Hindlimb muscle (tissue), 1 donor: Measurements from ENCODE around the gene STH. TPM values are rescaled to one million over a fixed set of nuclear protein-coding genes. Genes with fewer than 3 reads are reported as not detected.
"Not testable (repeated sequence)": the region's sequence is repeated elsewhere in the genome, so short reads cannot be mapped to it uniquely, and the experiment has no call there.

Source experiments
- DNase-seq: peaks from one replicate; pipeline ENCODE4 v3.0.0-alpha.2; 2013
- polyA plus RNA-seq: library from polyadenylated mRNA; unstranded; fragments of 120-200 nt; gene quantifications from one replicate; pipeline ENCODE4 v1.2.1, GENCODE V29; 2013; ENCODE audit not compliant: insufficient read length

STH gene
- polyA plus RNA-seq, 1 donor: not detected

DNA sequence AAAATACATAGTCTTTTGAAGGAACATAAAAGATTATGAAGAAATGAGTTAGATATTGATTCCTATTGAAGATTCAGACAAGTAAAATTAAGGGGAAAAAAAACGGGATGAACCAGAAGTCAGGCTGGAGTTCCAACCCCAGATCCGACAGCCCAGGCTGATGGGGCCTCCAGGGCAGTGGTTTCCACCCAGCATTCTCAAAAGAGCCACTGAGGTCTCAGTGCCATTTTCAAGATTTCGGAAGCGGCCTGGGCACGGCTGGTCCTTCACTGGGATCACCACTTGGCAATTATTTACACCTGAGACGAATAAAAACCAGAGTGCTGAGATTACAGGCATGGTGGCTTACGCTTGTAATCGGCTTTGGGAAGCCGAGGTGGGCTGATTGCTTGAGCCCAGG, 9.5 kb downstream of the STH start:
- no peak for DNase-seq

DNA sequence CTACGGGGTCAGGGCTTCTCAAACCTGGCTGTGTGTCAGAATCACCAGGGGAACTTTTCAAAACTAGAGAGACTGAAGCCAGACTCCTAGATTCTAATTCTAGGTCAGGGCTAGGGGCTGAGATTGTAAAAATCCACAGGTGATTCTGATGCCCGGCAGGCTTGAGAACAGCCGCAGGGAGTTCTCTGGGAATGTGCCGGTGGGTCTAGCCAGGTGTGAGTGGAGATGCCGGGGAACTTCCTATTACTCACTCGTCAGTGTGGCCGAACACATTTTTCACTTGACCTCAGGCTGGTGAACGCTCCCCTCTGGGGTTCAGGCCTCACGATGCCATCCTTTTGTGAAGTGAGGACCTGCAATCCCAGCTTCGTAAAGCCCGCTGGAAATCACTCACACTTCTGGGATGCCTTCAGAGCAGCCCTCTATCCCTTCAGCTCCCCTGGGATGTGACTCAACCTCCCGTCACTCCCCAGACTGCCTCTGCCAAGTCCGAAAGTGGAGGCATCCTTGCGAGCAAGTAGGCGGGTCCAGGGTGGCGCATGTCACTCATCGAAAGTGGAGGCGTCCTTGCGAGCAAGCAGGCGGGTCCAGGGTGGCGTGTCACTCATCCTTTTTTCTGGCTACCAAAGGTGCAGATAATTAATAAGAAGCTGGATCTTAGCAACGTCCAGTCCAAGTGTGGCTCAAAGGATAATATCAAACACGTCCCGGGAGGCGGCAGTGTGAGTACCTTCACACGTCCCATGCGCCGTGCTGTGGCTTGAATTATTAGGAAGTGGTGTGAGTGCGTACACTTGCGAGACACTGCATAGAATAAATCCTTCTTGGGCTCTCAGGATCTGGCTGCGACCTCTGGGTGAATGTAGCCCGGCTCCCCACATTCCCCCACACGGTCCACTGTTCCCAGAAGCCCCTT, 10.9 kb downstream of the STH start:
- DNase-seq: no peak

DNA sequence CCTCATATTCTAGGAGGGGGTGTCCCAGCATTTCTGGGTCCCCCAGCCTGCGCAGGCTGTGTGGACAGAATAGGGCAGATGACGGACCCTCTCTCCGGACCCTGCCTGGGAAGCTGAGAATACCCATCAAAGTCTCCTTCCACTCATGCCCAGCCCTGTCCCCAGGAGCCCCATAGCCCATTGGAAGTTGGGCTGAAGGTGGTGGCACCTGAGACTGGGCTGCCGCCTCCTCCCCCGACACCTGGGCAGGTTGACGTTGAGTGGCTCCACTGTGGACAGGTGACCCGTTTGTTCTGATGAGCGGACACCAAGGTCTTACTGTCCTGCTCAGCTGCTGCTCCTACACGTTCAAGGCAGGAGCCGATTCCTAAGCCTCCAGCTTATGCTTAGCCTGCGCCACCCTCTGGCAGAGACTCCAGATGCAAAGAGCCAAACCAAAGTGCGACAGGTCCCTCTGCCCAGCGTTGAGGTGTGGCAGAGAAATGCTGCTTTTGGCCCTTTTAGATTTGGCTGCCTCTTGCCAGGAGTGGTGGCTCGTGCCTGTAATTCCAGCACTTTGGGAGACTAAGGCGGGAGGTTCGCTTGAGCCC, 11.6 kb downstream of the STH start:
- no peak for DNase-seq

DNA sequence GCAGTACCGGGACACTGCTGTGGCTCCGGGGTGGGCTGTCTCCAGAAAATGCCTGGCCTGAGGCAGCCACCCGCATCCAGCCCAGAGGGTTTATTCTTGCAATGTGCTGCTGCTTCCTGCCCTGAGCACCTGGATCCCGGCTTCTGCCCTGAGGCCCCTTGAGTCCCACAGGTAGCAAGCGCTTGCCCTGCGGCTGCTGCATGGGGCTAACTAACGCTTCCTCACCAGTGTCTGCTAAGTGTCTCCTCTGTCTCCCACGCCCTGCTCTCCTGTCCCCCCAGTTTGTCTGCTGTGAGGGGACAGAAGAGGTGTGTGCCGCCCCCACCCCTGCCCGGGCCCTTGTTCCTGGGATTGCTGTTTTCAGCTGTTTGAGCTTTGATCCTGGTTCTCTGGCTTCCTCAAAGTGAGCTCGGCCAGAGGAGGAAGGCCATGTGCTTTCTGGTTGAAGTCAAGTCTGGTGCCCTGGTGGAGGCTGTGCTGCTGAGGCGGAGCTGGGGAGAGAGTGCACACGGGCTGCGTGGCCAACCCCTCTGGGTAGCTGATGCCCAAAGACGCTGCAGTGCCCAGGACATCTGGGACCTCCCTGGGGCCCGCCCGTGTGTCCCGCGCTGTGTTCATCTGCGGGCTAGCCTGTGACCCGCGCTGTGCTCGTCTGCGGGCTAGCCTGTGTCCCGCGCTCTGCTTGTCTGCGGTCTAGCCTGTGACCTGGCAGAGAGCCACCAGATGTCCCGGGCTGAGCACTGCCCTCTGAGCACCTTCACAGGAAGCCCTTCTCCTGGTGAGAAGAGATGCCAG, 12.9 kb downstream of the STH start:
- no peak for DNase-seq

DNA sequence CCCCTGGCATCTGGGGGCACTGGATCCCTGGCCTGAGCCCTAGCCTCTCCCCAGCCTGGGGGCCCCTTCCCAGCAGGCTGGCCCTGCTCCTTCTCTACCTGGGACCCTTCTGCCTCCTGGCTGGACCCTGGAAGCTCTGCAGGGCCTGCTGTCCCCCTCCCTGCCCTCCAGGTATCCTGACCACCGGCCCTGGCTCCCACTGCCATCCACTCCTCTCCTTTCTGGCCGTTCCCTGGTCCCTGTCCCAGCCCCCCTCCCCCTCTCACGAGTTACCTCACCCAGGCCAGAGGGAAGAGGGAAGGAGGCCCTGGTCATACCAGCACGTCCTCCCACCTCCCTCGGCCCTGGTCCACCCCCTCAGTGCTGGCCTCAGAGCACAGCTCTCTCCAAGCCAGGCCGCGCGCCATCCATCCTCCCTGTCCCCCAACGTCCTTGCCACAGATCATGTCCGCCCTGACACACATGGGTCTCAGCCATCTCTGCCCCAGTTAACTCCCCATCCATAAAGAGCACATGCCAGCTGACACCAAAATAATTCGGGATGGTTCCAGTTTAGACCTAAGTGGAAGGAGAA, 13.5 kb downstream of the STH start:
- no peak for DNase-seq

DNA sequence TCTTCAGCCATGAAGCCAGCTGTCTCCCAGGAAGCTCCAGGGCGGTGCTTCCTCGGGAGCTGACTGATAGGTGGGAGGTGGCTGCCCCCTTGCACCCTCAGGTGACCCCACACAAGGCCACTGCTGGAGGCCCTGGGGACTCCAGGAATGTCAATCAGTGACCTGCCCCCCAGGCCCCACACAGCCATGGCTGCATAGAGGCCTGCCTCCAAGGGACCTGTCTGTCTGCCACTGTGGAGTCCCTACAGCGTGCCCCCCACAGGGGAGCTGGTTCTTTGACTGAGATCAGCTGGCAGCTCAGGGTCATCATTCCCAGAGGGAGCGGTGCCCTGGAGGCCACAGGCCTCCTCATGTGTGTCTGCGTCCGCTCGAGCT, 14.1 kb downstream of the STH start:
- DNase-seq: no peak

DNA sequence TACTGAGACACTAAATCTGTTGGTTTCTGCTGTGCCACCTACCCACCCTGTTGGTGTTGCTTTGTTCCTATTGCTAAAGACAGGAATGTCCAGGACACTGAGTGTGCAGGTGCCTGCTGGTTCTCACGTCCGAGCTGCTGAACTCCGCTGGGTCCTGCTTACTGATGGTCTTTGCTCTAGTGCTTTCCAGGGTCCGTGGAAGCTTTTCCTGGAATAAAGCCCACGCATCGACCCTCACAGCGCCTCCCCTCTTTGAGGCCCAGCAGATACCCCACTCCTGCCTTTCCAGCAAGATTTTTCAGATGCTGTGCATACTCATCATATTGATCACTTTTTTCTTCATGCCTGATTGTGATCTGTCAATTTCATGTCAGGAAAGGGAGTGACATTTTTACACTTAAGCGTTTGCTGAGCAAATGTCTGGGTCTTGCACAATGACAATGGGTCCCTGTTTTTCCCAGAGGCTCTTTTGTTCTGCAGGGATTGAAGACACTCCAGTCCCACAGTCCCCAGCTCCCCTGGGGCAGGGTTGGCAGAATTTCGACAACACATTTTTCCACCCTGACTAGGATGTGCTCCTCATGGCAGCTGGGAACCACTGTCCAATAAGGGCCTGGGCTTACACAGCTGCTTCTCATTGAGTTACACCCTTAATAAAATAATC, 14.6 kb downstream of the STH start:
- DNase-seq: peak; percentile 39

DNA sequence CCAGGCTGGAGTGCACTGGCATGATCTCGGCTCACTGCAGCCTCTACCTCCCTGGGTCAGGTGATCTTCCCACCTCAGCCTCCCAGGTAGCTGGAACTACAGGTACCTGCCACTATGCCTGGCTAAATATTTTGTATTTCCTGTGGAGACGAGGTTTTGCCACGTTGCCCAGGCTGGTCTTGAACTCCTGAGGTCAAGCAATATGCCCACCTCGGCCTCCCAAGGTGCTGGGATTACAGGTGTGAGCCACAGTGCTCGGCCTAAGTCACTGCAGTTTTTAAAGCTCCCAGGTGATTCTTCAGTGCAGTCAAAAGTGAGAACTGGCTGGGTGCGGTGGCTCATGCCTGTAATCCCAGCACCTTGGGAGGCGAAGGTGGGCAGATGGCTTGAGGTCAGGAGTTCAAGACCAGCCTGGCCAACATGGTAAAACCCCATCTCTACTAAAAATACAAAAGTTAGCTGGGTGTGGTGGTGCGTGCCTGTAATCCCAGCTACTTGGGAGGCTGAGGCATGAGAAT, 20.4 kb downstream of the STH start:
- not testable (repeated sequence) for DNase-seq

DNA sequence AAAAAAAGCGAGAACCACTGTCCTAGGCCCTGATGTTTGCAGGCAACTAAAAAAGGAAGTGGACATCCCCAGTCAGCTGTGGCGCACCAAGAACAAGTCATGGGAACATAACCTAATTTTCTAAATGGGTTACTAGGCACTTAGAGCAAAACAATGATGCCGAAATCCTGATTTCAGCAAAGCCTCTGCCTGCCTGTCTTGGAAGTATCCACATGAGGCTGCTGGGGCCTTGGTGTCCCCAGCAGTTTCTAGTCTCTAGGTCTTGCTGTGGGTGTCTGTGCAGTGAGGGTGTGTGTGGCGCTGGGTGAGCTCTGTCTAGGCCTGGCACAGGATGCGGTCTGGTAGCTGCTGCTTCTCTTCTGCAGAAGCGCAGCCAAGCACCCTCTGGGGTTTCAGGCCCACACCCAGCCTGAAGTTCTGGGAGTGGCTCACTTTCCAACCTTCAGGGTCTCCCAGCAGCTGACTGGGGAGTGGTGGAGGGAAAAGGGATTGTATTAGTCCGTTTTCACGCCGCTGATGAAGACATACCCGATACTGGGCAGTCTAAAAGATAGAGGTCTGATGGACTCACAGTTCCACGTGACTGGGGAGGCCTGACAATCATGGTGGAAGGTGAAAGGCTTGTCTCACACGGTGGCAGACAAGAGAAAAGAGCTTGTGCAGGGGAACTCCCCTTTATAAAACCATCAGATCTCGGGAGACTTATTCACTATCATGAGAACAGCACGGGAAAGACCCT, 21.1 kb downstream of the STH start:
- no peak for DNase-seq

DNA sequence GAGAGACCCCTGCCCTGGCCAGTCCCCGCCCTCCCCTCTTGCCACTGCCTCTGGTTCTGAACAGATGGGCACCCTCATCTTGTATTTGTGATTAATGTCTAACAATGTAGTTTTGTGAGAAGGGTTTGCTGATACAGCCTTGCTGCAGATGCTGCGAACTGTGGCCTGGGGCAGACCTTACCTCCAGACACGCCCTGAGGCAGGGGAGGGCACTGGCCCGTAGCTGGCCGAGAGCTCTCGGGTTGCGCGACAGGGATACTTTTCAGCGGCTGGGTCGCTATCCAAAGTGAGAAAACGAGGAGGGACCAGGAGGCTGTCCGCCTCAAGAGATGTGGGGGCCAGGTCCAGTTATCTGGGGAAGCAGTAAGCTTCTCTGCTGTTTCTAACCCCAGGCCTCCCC, 21.9 kb downstream of the STH start:
- DNase-seq: no peak

DNA sequence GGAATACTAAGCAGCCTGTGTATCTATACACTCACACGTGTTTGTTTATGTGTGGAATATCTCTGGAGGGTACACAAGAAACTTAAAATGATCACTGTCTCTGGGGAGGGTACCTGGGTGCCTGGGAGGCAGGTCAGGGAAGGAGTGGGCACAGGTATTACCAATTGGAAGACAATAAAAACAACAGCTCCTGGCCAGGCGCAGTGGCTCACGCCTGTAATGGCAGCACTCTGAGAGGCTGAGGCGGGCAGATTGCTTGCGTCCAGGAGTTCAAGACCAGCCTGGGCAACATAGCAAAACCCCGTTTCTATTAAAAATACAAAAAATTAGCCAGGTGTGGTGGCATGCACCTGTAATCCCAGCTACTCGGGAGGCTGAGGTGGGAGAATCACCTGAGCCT, 24.3 kb downstream of the STH start:
- not testable (repeated sequence) for DNase-seq

DNA sequence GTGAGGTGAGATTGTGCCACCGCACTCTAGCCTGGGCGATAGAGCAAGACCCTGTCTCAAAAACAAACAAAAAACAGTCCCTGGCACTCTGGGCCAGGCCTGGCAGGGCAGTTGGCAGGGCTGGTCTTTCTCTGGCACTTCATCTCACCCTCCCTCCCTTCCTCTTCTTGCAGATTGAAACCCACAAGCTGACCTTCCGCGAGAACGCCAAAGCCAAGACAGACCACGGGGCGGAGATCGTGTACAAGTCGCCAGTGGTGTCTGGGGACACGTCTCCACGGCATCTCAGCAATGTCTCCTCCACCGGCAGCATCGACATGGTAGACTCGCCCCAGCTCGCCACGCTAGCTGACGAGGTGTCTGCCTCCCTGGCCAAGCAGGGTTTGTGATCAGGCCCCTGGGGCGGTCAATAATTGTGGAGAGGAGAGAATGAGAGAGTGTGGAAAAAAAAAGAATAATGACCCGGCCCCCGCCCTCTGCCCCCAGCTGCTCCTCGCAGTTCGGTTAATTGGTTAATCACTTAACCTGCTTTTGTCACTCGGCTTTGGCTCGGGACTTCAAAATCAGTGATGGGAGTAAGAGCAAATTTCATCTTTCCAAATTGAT, 24.8 kb downstream of the STH start:
- no peak for DNase-seq

DNA sequence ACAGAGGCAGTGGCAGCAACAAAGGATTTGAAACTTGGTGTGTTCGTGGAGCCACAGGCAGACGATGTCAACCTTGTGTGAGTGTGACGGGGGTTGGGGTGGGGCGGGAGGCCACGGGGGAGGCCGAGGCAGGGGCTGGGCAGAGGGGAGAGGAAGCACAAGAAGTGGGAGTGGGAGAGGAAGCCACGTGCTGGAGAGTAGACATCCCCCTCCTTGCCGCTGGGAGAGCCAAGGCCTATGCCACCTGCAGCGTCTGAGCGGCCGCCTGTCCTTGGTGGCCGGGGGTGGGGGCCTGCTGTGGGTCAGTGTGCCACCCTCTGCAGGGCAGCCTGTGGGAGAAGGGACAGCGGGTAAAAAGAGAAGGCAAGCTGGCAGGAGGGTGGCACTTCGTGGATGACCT, 25.5 kb downstream of the STH start:
- no peak for DNase-seq

DNA sequence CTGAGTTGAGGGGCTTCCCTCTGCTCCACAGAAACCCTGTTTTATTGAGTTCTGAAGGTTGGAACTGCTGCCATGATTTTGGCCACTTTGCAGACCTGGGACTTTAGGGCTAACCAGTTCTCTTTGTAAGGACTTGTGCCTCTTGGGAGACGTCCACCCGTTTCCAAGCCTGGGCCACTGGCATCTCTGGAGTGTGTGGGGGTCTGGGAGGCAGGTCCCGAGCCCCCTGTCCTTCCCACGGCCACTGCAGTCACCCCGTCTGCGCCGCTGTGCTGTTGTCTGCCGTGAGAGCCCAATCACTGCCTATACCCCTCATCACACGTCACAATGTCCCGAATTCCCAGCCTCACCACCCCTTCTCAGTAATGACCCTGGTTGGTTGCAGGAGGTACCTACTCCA, 26.0 kb downstream of the STH start:
- no peak for DNase-seq

DNA sequence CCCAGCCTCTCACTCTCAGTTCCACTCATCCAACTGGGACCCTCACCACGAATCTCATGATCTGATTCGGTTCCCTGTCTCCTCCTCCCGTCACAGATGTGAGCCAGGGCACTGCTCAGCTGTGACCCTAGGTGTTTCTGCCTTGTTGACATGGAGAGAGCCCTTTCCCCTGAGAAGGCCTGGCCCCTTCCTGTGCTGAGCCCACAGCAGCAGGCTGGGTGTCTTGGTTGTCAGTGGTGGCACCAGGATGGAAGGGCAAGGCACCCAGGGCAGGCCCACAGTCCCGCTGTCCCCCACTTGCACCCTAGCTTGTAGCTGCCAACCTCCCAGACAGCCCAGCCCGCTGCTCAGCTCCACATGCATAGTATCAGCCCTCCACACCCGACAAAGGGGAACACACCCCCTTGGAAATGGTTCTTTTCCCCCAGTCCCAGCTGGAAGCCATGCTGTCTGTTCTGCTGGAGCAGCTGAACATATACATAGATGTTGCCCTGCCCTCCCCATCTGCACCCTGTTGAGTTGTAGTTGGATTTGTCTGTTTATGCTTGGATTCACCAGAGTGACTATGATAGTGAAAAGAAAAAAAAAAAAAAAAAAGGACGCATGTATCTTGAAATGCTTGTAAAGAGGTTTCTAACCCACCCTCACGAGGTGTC, 26.6 kb downstream of the STH start:
- DNase-seq: no peak

DNA sequence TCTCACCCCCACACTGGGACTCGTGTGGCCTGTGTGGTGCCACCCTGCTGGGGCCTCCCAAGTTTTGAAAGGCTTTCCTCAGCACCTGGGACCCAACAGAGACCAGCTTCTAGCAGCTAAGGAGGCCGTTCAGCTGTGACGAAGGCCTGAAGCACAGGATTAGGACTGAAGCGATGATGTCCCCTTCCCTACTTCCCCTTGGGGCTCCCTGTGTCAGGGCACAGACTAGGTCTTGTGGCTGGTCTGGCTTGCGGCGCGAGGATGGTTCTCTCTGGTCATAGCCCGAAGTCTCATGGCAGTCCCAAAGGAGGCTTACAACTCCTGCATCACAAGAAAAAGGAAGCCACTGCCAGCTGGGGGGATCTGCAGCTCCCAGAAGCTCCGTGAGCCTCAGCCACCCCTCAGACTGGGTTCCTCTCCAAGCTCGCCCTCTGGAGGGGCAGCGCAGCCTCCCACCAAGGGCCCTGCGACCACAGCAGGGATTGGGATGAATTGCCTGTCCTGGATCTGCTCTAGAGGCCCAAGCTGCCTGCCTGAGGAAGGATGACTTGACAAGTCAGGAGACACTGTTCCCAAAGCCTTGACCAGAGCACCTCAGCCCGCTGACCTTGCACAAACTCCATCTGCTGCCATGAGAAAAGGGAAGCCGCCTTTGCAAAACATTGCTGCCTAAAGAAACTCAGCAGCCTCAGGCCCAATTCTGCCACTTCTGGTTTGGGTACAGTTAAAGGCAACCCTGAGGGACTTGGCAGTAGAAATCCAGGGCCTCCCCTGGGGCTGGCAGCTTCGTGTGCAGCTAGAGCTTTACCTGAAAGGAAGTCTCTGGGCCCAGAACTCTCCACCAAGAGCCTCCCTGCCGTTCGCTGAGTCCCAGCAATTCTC, 27.4 kb downstream of the STH start:
- no peak for DNase-seq

DNA sequence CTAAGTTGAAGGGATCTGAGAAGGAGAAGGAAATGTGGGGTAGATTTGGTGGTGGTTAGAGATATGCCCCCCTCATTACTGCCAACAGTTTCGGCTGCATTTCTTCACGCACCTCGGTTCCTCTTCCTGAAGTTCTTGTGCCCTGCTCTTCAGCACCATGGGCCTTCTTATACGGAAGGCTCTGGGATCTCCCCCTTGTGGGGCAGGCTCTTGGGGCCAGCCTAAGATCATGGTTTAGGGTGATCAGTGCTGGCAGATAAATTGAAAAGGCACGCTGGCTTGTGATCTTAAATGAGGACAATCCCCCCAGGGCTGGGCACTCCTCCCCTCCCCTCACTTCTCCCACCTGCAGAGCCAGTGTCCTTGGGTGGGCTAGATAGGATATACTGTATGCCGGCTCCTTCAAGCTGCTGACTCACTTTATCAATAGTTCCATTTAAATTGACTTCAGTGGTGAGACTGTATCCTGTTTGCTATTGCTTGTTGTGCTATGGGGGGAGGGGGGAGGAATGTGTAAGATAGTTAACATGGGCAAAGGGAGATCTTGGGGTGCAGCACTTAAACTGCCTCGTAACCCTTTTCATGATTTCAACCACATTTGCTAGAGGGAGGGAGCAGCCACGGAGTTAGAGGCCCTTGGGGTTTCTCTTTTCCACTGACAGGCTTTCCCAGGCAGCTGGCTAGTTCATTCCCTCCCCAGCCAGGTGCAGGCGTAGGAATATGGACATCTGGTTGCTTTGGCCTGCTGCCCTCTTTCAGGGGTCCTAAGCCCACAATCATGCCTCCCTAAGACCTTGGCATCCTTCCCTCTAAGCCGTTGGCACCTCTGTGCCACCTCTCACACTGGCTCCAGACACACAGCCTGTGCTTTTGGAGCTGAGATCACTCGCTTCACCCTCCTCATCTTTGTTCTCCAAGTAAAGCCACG, 28.3 kb downstream of the STH start:
- no peak for DNase-seq

DNA sequence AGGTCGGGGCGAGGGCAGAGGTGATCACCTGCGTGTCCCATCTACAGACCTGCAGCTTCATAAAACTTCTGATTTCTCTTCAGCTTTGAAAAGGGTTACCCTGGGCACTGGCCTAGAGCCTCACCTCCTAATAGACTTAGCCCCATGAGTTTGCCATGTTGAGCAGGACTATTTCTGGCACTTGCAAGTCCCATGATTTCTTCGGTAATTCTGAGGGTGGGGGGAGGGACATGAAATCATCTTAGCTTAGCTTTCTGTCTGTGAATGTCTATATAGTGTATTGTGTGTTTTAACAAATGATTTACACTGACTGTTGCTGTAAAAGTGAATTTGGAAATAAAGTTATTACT, 28.9 kb downstream of the STH start:
- no peak for DNase-seq

DNA sequence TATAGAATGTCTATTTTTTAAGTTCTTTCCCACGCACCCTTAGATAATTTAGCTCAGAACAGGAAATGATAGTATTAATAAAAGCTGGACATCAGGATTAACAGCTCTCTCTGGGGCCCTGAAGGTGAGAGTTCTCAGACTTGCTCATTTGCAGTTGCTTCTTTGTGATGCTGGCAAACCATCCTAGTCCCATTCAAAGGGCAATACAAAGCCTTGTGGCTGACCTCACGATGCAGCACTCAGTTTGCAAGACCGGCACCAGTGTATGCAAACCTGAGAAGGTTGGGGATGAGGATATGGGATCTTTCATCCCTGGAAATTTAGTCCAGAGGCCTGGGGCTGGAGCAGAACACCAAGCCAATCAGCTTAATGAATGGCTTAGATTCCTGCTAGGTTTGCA, 29.3 kb downstream of the STH start:
- DNase-seq: no peak
